Measurements from ENCODE around the gene PES1.

The PES1 gene

DNA sequence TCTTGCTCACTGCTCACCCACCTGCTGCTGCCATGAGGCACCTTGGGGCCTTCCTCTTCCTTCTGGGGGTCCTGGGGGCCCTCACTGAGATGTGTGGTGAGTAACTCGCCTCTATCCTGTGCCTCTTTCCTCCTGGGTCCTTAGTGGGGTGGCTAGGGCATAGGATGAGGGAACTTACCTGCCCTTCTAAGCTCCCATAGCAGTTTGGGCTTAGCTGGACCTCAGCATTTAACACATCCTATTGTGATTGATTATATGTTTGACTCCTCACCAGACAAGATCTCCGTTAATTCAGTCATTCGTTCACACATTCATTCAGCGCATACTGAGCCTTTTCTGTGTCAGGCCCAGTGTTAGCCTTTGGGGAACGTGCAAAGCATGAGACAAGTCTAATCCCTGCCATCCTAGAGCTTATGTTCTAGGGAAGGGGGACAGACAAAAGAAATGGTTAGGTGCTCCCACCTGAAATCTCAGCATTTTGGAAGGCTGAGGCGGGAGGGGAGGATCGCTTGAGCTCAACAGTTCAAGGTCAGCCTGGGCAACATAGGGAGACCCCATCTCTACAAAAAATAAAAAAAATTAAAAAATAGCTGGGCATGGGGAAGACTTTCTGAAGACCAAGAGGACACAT is 15.7 kb upstream of the PES1 start:
- DNase-seq (ENCODE audit: low read depth): no peak
- H3K4me3 ChIP-seq (ENCODE audit: low read length): peak overlapping the region; percentile 60
- TF ChIP-seq, protein P1, sequence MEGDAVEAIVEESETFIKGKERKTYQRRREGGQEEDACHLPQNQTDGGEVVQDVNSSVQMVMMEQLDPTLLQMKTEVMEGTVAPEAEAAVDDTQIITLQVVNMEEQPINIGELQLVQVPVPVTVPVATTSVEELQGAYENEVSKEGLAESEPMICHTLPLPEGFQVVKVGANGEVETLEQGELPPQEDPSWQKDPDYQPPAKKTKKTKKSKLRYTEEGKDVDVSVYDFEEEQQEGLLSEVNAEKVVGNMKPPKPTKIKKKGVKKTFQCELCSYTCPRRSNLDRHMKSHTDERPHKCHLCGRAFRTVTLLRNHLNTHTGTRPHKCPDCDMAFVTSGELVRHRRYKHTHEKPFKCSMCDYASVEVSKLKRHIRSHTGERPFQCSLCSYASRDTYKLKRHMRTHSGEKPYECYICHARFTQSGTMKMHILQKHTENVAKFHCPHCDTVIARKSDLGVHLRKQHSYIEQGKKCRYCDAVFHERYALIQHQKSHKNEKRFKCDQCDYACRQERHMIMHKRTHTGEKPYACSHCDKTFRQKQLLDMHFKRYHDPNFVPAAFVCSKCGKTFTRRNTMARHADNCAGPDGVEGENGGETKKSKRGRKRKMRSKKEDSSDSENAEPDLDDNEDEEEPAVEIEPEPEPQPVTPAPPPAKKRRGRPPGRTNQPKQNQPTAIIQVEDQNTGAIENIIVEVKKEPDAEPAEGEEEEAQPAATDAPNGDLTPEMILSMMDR (conservative IDR thresholded peaks at IDR 0.05; ENCODE audit: low read depth, low read length): no peak

DNA sequence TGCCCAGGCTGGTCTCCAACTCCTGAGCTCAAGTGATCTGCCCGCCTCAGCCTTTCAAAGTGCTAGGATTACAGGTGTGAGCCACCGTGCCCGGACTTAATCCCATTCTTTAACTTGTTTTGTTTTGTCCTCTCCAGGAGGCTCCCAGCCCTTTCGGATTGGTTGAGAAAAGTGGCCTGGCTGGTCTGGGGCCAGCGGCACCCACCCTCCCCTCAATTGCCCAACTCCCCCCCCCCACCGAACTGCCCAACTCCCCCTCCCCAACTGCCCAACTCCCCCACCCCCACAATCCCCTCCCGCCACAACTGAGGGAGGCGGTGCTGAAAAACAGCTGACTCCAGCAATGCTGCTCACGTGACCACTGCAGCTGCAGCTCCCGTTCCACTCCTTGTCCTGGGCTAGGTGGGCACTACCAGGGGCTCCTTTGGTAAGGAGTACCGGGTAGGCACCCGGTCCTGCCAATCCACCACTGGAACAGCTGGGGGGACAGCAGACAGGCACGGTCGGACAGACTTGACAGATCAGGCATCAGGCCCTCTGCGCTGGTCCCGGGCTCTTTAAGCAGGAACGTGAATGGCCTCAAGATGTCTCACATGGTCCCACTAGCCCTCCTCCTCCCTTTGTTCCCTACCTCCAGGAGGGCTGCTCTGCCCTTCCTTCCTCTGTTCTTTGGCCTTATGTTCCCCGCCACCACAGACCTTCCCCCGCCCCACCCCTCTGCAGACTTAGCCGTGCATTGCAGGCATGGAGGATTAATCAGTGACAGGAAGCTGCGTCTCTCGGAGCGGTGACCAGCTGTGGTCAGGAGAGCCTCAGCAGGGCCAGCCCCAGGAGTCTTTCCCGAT is 15.0 kb upstream of the PES1 start, which contains the start of gene TCN2:
Gene TCN2 (plus strand): TSS at position 720 of the 845 bp plus-strand sequence. CDS start 158 bp downstream, outside the sequence.
- TF ChIP-seq, protein P1 (conservative IDR thresholded peaks at IDR 0.05; ENCODE audit: low read depth, low read length): no peak
- DNase-seq (ENCODE audit: low read depth): peak; percentile 57
- H3K4me3 ChIP-seq (ENCODE audit: low read length): peak within 1 kb of the TSS; percentile 60

DNA sequence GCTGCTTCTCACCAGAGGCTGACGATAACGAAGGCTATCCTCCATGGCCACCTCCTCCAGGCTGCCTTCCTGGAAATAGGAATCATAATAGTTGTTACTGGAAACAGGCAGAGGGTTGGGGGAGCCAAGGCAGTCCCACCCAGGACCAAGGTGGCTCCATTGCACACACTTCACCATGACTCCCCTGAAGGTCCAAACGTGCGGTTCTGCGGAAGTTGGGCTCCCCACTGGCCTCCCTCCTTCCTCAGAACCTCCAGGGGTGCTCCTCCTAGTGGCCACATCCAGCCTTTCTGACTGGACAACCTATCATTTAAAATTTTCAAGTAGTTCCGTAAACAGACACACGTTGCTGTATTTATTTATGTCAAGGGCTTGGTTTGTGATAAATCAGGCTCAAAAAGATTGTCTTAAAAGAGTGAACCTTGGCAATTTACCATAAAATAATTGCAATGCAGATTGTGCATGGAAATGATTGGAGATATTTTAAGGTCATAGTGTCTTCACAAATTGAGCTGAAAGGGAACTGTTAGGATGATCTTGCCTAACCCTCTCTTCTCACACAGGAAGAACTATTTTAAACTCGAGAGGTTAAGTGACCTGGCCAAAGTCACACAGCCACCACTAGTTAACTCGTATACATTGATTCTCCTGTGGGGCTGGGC is 13.9 kb upstream of the PES1 start:
- no peak overlapping the region for H3K4me3 ChIP-seq (ENCODE audit: low read length)
- TF ChIP-seq, protein P1 (conservative IDR thresholded peaks at IDR 0.05; ENCODE audit: low read depth, low read length): peak; percentile 74
- no peak for DNase-seq (ENCODE audit: low read depth)

DNA sequence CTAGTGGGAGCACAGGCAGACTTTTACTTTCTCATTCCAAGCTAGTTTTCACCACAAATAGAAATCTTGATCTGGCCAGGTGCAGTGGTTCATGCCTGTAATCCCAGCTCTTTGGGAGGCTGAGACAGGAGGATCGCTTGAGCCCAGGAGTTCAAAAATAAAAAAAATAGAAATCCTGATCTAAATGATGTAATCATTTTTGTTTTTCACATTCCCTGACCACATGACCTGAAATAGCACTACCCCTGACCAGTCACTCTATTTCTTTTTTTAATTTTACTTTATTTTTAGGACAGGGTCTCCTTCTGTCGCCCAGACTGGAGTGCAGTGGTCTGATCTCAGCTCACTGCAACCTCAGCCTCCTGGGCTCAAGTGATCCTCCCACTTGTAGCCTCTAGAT is 13.0 kb upstream of the PES1 start:
- TF ChIP-seq, protein P1 (conservative IDR thresholded peaks at IDR 0.05; ENCODE audit: low read depth, low read length): no peak
- DNase-seq (ENCODE audit: low read depth): no peak
- H3K4me3 ChIP-seq (ENCODE audit: low read length): no peak overlapping the region

DNA sequence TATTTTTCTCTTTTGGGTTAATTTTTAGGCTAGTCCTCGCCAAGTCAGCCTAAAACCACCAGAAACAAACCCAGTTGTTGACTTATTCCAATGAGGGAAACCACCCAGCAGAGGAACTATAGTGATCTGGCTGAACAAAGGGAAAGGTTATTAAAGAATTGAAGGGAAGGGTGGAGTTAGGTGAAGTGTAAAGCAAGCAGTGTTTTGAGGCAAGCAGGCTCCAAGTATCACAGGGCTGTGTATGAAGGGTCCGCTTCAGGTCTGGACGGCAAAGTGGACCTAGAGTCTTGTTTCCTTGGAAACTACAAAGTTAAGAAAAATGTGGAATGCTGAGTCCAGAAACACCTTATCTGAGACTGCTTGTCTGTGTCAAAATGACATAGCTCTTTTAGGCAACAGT is 12.1 kb upstream of the PES1 start:
- TF ChIP-seq, protein P1 (conservative IDR thresholded peaks at IDR 0.05; ENCODE audit: low read depth, low read length): no peak
- no peak overlapping the region for H3K4me3 ChIP-seq (ENCODE audit: low read length)
- DNase-seq (ENCODE audit: low read depth): no peak

DNA sequence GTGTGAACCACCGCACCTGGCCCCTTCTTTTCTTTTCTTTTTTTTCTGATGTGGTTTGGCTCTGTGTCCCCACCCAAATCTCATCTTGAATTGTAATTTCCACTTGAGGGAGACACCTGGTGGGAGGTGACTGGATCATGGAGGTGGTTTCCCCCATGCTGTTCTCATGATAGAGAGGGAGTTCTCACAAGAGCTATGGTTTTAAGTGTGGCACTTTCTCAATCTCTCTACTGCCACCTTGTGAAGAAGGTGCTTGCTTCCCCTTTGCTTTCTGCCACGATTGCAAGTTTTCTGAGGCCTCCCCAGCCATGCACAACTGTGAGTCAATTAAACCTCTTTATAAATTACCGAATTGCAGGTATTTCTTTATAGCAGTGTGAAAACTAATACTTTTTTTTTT is 10.3 kb upstream of the PES1 start:
- TF ChIP-seq, protein P1 (conservative IDR thresholded peaks at IDR 0.05; ENCODE audit: low read depth, low read length): peak; percentile 52
- no peak for DNase-seq (ENCODE audit: low read depth)
- no peak overlapping the region for H3K4me3 ChIP-seq (ENCODE audit: low read length)
